Neural progenitor cell (in vitro differentiated cells): ENCODE measurements around the gene RGS3. TPM values are rescaled to one million over a fixed set of nuclear protein-coding genes. Genes with fewer than 3 reads are reported as not detected.

Experiments used
- DNase-seq: peaks from one replicate; pipeline ENCODE4 v3.0.0-alpha.2; 2016; ENCODE audit warnings: low spot score
- H2AFZ ChIP-seq: fragments of 200-600 bp; sonication (generic); replicated peaks from 2 replicates; pipeline ENCODE4 v1.6.1; 2016; ENCODE audit warnings: antibody characterized with exemption
- H3F3A ChIP-seq: fragments of 200-600 bp; sonication (generic); 2 replicates; pipeline ENCODE4 v1.6.1; 2016; ENCODE audit warnings: antibody characterized with exemption, low read depth
- H3K27ac ChIP-seq: fragments of 200-600 bp; sonication (generic); 2 replicates; pipeline ENCODE4 v1.5.1; 2016; ENCODE audit warnings: mild to moderate bottlenecking
- H3K27me3 ChIP-seq: fragments of 200-600 bp; sonication (generic); 2 replicates; pipeline ENCODE4 v1.6.1; 2016; ENCODE audit warnings: mild to moderate bottlenecking, moderate library complexity
- H3K36me3 ChIP-seq: fragments of 200-600 bp; sonication (generic); 2 replicates; pipeline ENCODE4 v1.5.1; 2016
- H3K4me1 ChIP-seq: fragments of 200-600 bp; sonication (generic); 2 replicates; pipeline ENCODE4 v1.6.1; 2016; ENCODE audit warnings: mixed run types
- H3K4me2 ChIP-seq: fragments of 200-600 bp; sonication (generic); 2 replicates; pipeline ENCODE4 v1.6.1; 2016
- H3K4me3 ChIP-seq: fragments of 200-600 bp; sonication (generic); 2 replicates; pipeline ENCODE4 v1.5.1; 2016
- H3K79me2 ChIP-seq: fragments of 200-600 bp; sonication (generic); 2 replicates; pipeline ENCODE4 v1.6.1; 2016; ENCODE audit warnings: low read depth
- H3K9ac ChIP-seq: fragments of 200-600 bp; sonication (generic); 2 replicates; pipeline ENCODE4 v1.6.1; 2016
- H3K9me3 ChIP-seq: fragments of 200-600 bp; sonication (generic); 2 replicates; pipeline ENCODE4 v1.5.1; 2016; ENCODE audit warnings: low read depth
- H4K20me1 ChIP-seq: fragments of 200-600 bp; sonication (generic); 2 replicates; pipeline ENCODE4 v1.6.1; 2016; ENCODE audit warnings: low read depth
- H3K27ac Mint-ChIP-seq: 3 replicates; pipeline ENCODE4 v1.8.0; 2021; ENCODE audit warnings: mixed read lengths
- H3K27me3 Mint-ChIP-seq: 2 replicates; pipeline ENCODE4 v1.8.0; 2022; ENCODE audit warnings: low read depth, mild to moderate bottlenecking, inconsistent platforms, moderate library complexity, mixed read lengths; ENCODE audit not compliant: insufficient read depth
- H3K36me3 Mint-ChIP-seq: 3 replicates; pipeline ENCODE4 v1.8.0; 2021; ENCODE audit warnings: mixed read lengths
- H3K4me1 Mint-ChIP-seq: 3 replicates; pipeline ENCODE4 v1.8.0; 2021; ENCODE audit warnings: mixed read lengths
- H3K4me3 Mint-ChIP-seq: 3 replicates; pipeline ENCODE4 v1.8.0; 2021; ENCODE audit warnings: mild to moderate bottlenecking, moderate library complexity, mixed read lengths
- H3K9me3 Mint-ChIP-seq: 3 replicates; pipeline ENCODE4 v1.8.0; 2020; ENCODE audit warnings: mixed read lengths
- CTCF ChIP-seq: fragments of 200-600 bp; sonication (generic); IDR thresholded peaks from 2 replicates; pipeline ENCODE4 v1.5.1; 2017; ENCODE audit warnings: antibody characterized with exemption, mild to moderate bottlenecking
- EZH2 ChIP-seq: fragments of 200-600 bp; sonication (generic); IDR thresholded peaks from 2 replicates; pipeline ENCODE4 v1.6.1; 2017; ENCODE audit warnings: antibody characterized with exemption, mild to moderate bottlenecking, moderate library complexity
- EZH2phosphoT487 ChIP-seq: fragments of 200-600 bp; sonication (generic); IDR thresholded peaks from 2 replicates; pipeline ENCODE4 v1.6.1; 2017; ENCODE audit warnings: antibody characterized with exemption
- total RNA-seq: library from RNA; depleted of rRNA; stranded (reverse); fragments of >200 nt; gene quantifications from 2 replicates; pipeline ENCODE4 v1.2.3, GENCODE V29; 2015; ENCODE audit warnings: low replicate concordance

Gene RGS3
- total RNA-seq, 1 donor from 2014 or later = 30.3 TPM

GRCh38 chr9:113543982-113544303 is 80.4 kb downstream of the RGS3 start:
- Mint-ChIP-seq H3K4me3 (no peak overlapping the region), H3K27me3 (peaks cover 9% of the 10 kb centered on the region)

GRCh38 chr9:113545068-113545467 is 81.5 kb downstream of the RGS3 start:
- H3K9me3 ChIP-seq = no peaks in the 10 kb centered on the region
- DNase-seq = no peak
- no peak overlapping the region for H3K27ac Mint-ChIP-seq
- H3K36me3 Mint-ChIP-seq = peaks cover 6% of the 10 kb centered on the region
- no peaks in the 10 kb centered on the region for H3K9me3 Mint-ChIP-seq
- no peaks in the 10 kb centered on the region for H4K20me1 ChIP-seq
- peaks cover 25% of the 10 kb centered on the region for H3K4me1 ChIP-seq
- no peaks in the 10 kb centered on the region for H3F3A ChIP-seq
- H3K4me3 ChIP-seq = no peak overlapping the region
- H2AFZ ChIP-seq = no peak overlapping the region
- no peaks in the 10 kb centered on the region for H3K27me3 ChIP-seq
- no peak overlapping the region for H3K9ac ChIP-seq
- no peaks in the 10 kb centered on the region for H3K36me3 ChIP-seq
- H3K4me2 ChIP-seq = no peak overlapping the region
- TF ChIP-seq CTCF (no peak), EZH2phosphoT487 (no peak), EZH2 (no peak)
- H3K4me1 Mint-ChIP-seq = peaks cover 81% of the 10 kb centered on the region
- no peak overlapping the region for H3K27ac ChIP-seq
- no peak overlapping the region for H3K4me3 Mint-ChIP-seq
- H3K79me2 ChIP-seq = no peaks in the 10 kb centered on the region
- peaks cover 9% of the 10 kb centered on the region for H3K27me3 Mint-ChIP-seq

More at GRCh38 chr9:113543982-113544303, 80.4 kb downstream of the RGS3 start:
- Histone ChIP-seq H3K9ac (no peak overlapping the region), H3K79me2 (no peaks in the 10 kb centered on the region), H3F3A (no peaks in the 10 kb centered on the region), H3K27ac (no peak overlapping the region), H3K27me3 (no peaks in the 10 kb centered on the region), H3K36me3 (no peaks in the 10 kb centered on the region), H3K4me1 (peaks cover 20% of the 10 kb centered on the region), H2AFZ (no peak overlapping the region), H4K20me1 (no peaks in the 10 kb centered on the region), H3K4me2 (no peak overlapping the region), H3K9me3 (no peaks in the 10 kb centered on the region), H3K4me3 (no peak overlapping the region)
- H3K9me3 Mint-ChIP-seq = no peaks in the 10 kb centered on the region
- TF ChIP-seq CTCF (no peak), EZH2 (no peak), EZH2phosphoT487 (no peak)
- no peak for DNase-seq
- H3K27ac Mint-ChIP-seq = peak overlapping the region; percentile 69
- H3K36me3 Mint-ChIP-seq = peaks cover 6% of the 10 kb centered on the region
- peaks cover 73% of the 10 kb centered on the region for H3K4me1 Mint-ChIP-seq

- H3K36me3 ChIP-seq = no peaks in the 10 kb centered on the region
- Mint-ChIP-seq H3K9me3 (no peaks in the 10 kb centered on the region), H3K4me3 (no peak overlapping the region), H3K36me3 (peaks cover 4% of the 10 kb centered on the region), H3K27me3 (peaks cover 9% of the 10 kb centered on the region), H3K27ac (no peak overlapping the region), H3K4me1 (peaks cover 68% of the 10 kb centered on the region)
- no peak overlapping the region for H3K9ac ChIP-seq
- no peak for TF ChIP-seq EZH2
- no peak for TF ChIP-seq CTCF
- no peak for TF ChIP-seq EZH2phosphoT487
- H3K4me2 ChIP-seq = no peak overlapping the region
- no peaks in the 10 kb centered on the region for H3F3A ChIP-seq
- no peaks in the 10 kb centered on the region for H4K20me1 ChIP-seq
- no peaks in the 10 kb centered on the region for H3K27me3 ChIP-seq
- peaks cover 20% of the 10 kb centered on the region for H3K4me1 ChIP-seq
- no peak overlapping the region for H3K4me3 ChIP-seq
- DNase-seq = no peak
- no peak overlapping the region for H2AFZ ChIP-seq
- no peaks in the 10 kb centered on the region for H3K9me3 ChIP-seq
- no peak overlapping the region for H3K27ac ChIP-seq
- no peaks in the 10 kb centered on the region for H3K79me2 ChIP-seq
These were observed 83.0 kb downstream of the RGS3 start for GRCh38 chr9:113546566-113546965.

GRCh38 chr9:113547501-113547900 is 84.0 kb downstream of the RGS3 start:
- peaks cover 9% of the 10 kb centered on the region for H3K27me3 Mint-ChIP-seq
- peaks cover 20% of the 10 kb centered on the region for H3K4me1 ChIP-seq
- H3K36me3 Mint-ChIP-seq = no peaks in the 10 kb centered on the region
- no peaks in the 10 kb centered on the region for H4K20me1 ChIP-seq
- no peak overlapping the region for H3K4me3 Mint-ChIP-seq
- TF ChIP-seq EZH2 (no peak), EZH2phosphoT487 (no peak), CTCF (no peak)
- no peak for DNase-seq
- no peak overlapping the region for H3K4me3 ChIP-seq
- H3K9me3 Mint-ChIP-seq = no peaks in the 10 kb centered on the region
- no peak overlapping the region for H3K27ac ChIP-seq
- no peak overlapping the region for H3K9ac ChIP-seq
- no peak overlapping the region for H3K4me2 ChIP-seq
- H3K27me3 ChIP-seq = no peaks in the 10 kb centered on the region
- H3K4me1 Mint-ChIP-seq = peaks cover 60% of the 10 kb centered on the region
- no peak overlapping the region for H3K27ac Mint-ChIP-seq
- no peaks in the 10 kb centered on the region for H3K9me3 ChIP-seq
- H3K36me3 ChIP-seq = no peaks in the 10 kb centered on the region
- no peak overlapping the region for H2AFZ ChIP-seq
- H3K79me2 ChIP-seq = no peaks in the 10 kb centered on the region
- H3F3A ChIP-seq = no peaks in the 10 kb centered on the region
